K562 (cell line): ENCODE measurements around the gene SPATS2. TPM values are rescaled to one million over a fixed set of nuclear protein-coding genes. Genes with fewer than 3 reads are reported as not detected.

Experiments used
- ATAC-seq: fragments of 200-7000 bp; cut with Tn5 transposase; 3 replicates; pipeline ENCODE4 v1.9.1; 2020; ENCODE audit warnings: moderate library complexity
- BruUV-seq: library from RNA; stranded (reverse); fragments of 400-500 nt; replicated peaks from 2 replicates; lab custom pipeline; 2021; lab: Mats Ljungman, UMichigan
- CTCF ChIA-PET: fragments of 300-600 bp; formaldehyde crosslinking; extraction: SDS; loops from one replicate; lab custom pipeline; 2021; ENCODE audit warnings: low intra/inter-chr PET ratio; lab: Yijun Ruan, JAX
- POLR2A ChIA-PET: fragments of 300-600, 350-650 bp; sonication (Branson Sonifier 250); formaldehyde crosslinking; extraction: SDS; loops from one replicate; lab custom pipeline; 2021; ENCODE audit warnings: antibody characterized with exemption, inconsistent platforms; lab: Yijun Ruan, JAX
- DNase-seq, 4 experiments: peaks; one replicate each; pipeline versions ENCODE4 v3.0.0 to v3.0.0-alpha.2; 2011 to 2018; ENCODE audit warnings: low spot score in 3 of 4, mixed read lengths in 3 of 4; ENCODE audit errors: extremely low read depth in 1 of 4
- FAIRE-seq: peaks from 2 replicates; lab custom pipeline; 2011; peaks lifted over from hg19 to GRCh38; lab: Jason Lieb, UNC
- H2AFZ ChIP-seq: 2 replicates; pipeline ENCODE4 v1.6.0; 2011; ENCODE audit warnings: low read depth, low read length, control low read depth, inconsistent platforms
- H3K27ac ChIP-seq: fragments of 200-600 bp; 3 replicates; pipeline ENCODE4 v1.8.0; 2011; ENCODE audit warnings: low read depth, mild to moderate bottlenecking, control low read depth, inconsistent platforms, low read length, moderate library complexity, mixed read lengths; ENCODE audit errors: extremely low read depth
- H3K27me3 ChIP-seq, 2 experiments: fragments of 300-600 bp in 1 of 2; 2 replicates in 1 of 2; 3 replicates in 1 of 2; pipeline versions ENCODE4 v1.6.0 to v1.8.0; 2011; ENCODE audit warnings: inconsistent platforms in 2 of 2, low read length in 2 of 2, mild to moderate bottlenecking in 1 of 2, mixed read lengths in 1 of 2, moderate library complexity in 1 of 2; ENCODE audit not compliant: control insufficient read depth in 2 of 2, insufficient read depth in 2 of 2
- H3K36me3 ChIP-seq: fragments of 300-600 bp; 3 replicates; pipeline ENCODE4 v1.8.0; 2011; ENCODE audit warnings: mild to moderate bottlenecking, low read length, inconsistent platforms; ENCODE audit not compliant: control insufficient read depth, insufficient read depth
- H3K4me1 ChIP-seq, 2 experiments: fragments of 200-600 bp in 1 of 2; replicated peaks in 1 of 2; 2 replicates in 1 of 2; 3 replicates in 1 of 2; pipeline versions ENCODE4 v1.5.1 to v1.8.0; 2011; ENCODE audit warnings: inconsistent platforms in 2 of 2, low read length in 2 of 2, mild to moderate bottlenecking in 1 of 2, mixed read lengths in 1 of 2, moderate library complexity in 1 of 2; ENCODE audit not compliant: control insufficient read depth in 2 of 2, insufficient read depth in 2 of 2
- H3K4me2 ChIP-seq: 2 replicates; pipeline ENCODE4 v1.6.1; 2011; ENCODE audit warnings: low read length, control low read depth, inconsistent platforms, mixed read lengths; ENCODE audit not compliant: insufficient read depth
- H3K4me3 ChIP-seq: fragments of 200-600 bp; sonication (generic), shearing (Covaris generic); 2 replicates; pipeline ENCODE4 v1.5.1; 2016; ENCODE audit warnings: control low read depth, inconsistent platforms
- H3K79me2 ChIP-seq: fragments of 200-600 bp; 3 replicates; pipeline ENCODE4 v1.8.0; 2011; ENCODE audit warnings: low read length, inconsistent platforms; ENCODE audit not compliant: control insufficient read depth, insufficient read depth
- H3K9ac ChIP-seq, 2 experiments: 2 replicates each; pipeline versions ENCODE4 v1.6.0 to v1.6.1; 2011; ENCODE audit warnings: low read depth in 2 of 2, low read length in 2 of 2, control low read depth in 1 of 2, inconsistent platforms in 1 of 2, mild to moderate bottlenecking in 1 of 2, mixed read lengths in 1 of 2; ENCODE audit not compliant: insufficient read depth in 1 of 2
- H3K9me1 ChIP-seq: one replicate; pipeline ENCODE4 v1.6.0; 2011; ENCODE audit warnings: inconsistent platforms, mild to moderate bottlenecking, low read length, moderate library complexity; ENCODE audit not compliant: control insufficient read depth, insufficient read depth
- H3K9me3 ChIP-seq: replicated peaks from 2 replicates; pipeline ENCODE4 v1.5.1; 2011; ENCODE audit warnings: low read depth, low read length, inconsistent platforms; ENCODE audit not compliant: control insufficient read depth, insufficient read depth
- H4K20me1 ChIP-seq: replicated peaks from 2 replicates; pipeline ENCODE4 v1.6.1; 2011; ENCODE audit warnings: low read length, inconsistent platforms, mixed read lengths; ENCODE audit not compliant: control insufficient read depth, insufficient read depth
- BRD9 ChIP-seq: fragments of 450-650 bp; IDR thresholded peaks from 2 replicates; pipeline ENCODE4 v1.6.1; 2018; ENCODE audit warnings: low read depth; ENCODE audit not compliant: partially characterized antibody
- FOXK2 ChIP-seq, 2 experiments: fragments of 450-650 bp; IDR thresholded peaks in 1 of 2; conservative IDR thresholded peaks in 1 of 2; 2 replicates each; pipeline ENCODE4 v1.6.1; 2016; ENCODE audit warnings: low read depth in 2 of 2, mild to moderate bottlenecking in 1 of 2
- NFYB ChIP-seq: IDR thresholded peaks from 2 replicates; pipeline ENCODE4 v1.6.1; 2011; ENCODE audit warnings: mild to moderate bottlenecking, moderate library complexity; ENCODE audit not compliant: insufficient read length; ENCODE audit errors: extremely low read depth
- OTX1 ChIP-seq: fragments of 450-650 bp; formaldehyde crosslinking; IDR thresholded peaks from 2 replicates; pipeline ENCODE4 v1.4.0; 2022; ENCODE audit warnings: mild to moderate bottlenecking
- POU5F1 ChIP-seq: fragments of 150-350 bp; IDR thresholded peaks from 2 replicates; pipeline ENCODE4 v1.6.1; 2014; ENCODE audit warnings: borderline replicate concordance, low read length, low read depth, mild to moderate bottlenecking; ENCODE audit not compliant: partially characterized antibody
- ZNF586 ChIP-seq: fragments of 450-650 bp; formaldehyde crosslinking; conservative IDR thresholded peaks from 2 replicates; pipeline ENCODE4 v1.4.0; 2020; ENCODE audit warnings: mild to moderate bottlenecking, moderate library complexity
- WGBS: fragments of 100-300 bp; shearing (Covaris generic); methylation state at CpG from one replicate; pipeline ENCODE4 v1.1.6; 2016; ENCODE audit warnings: low coverage, mixed read lengths; ENCODE audit not compliant: insufficient coverage; ENCODE audit errors: missing lambda C conversion rate; 5-methylcytosine and 5-hydroxymethylcytosine counted together
- in situ Hi-C: fragments of 300-500 bp; cut with MboI; formaldehyde crosslinking; loops from 4 replicates; pipeline ENCODE4 v1.15.0; 2018; ENCODE audit warnings: inconsistent platforms, mixed read lengths
- intact Hi-C: fragments of 100-400 bp; cut with micrococcal nuclease; formaldehyde crosslinking; loops from 2 replicates; pipeline ENCODE4 v1.14.2; 2022
- polyA plus RNA-seq, 8 experiments: library from polyadenylated mRNA; depleted of rRNA in 4 of 8; stranded (reverse) in 5 of 8; unstranded in 3 of 8; fragments of >200 nt; fragmentation: Nextera tagmentation in 2 of 8; fragmentation: Illumina TruSeq in 1 of 8; extraction: Ambion mirVana in 2 of 8; extraction: Trizol in 1 of 8; gene quantifications; 2 replicates each; pipeline versions ENCODE4 v1.2.1 to v1.2.3, GENCODE V29; 2011 to 2014; ENCODE audit warnings: inconsistent platforms in 1 of 8, missing spikeins in 1 of 8
- total RNA-seq, 7 experiments: library from RNA; depleted of rRNA in 6 of 7; stranded (reverse); fragments of >200 nt in 6 of 7; fragmentation: Illumina TruSeq in 2 of 7; extraction: Trizol in 2 of 7; gene quantifications; 2 replicates each; pipeline versions ENCODE4 v1.2.1 to v1.2.3, GENCODE V29; 2011 to 2021; ENCODE audit warnings: low replicate concordance in 1 of 7
- TF ChIP-seq, protein P1 (sequence below): sonication (generic); formaldehyde crosslinking; IDR thresholded peaks from 2 replicates; pipeline ENCODE4 v1.8.0; 2023; ENCODE audit warnings: mild to moderate bottlenecking, missing genetic modification reagents
- TF ChIP-seq, protein P2 (sequence below): sonication (generic); formaldehyde crosslinking; IDR thresholded peaks from 2 replicates; pipeline ENCODE4 v1.8.1; 2023; ENCODE audit warnings: missing genetic modification reagents, mild to moderate bottlenecking, borderline replicate concordance
- TF ChIP-seq, protein P3 (sequence below), 2 experiments: fragments of 450-650 bp; IDR thresholded peaks; 2 replicates each; pipeline ENCODE4 v1.6.1; 2016

Gene SPATS2
- total and polyA plus RNA-seq, 9 of the 15 experiments (the other 6 are each of a cell fraction or from before 2014, with no cell fraction given): 5.4 to 48.2 (median 17.5) TPM

DNA sequence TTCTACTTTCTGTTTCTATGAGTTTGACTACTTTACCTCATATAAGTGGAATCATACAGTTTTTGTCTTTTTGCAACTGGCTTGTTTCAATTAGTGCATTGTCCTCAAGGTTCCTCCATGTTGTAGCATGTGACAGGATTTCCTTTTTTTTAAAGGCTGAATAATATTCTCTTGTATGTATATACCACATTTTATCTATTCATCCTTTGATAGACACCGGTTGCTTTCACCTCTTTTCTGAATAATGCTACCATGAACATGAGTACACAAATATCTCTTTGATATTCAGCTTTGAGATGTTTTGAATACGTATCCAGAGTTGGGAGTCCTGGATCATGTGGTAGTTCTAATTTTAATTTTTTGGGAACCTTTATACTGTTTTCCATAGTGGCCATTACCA, 65.4 kb downstream of the SPATS2 start:
- no peak overlapping the region for H2AFZ ChIP-seq
- POLR2A ChIA-PET: interaction anchor here (0.6 kb wide), 1 partner anchor 66 kb away, joined by 3 read pairs; no protein-coding TSS in a partner anchor
- no peak for DNase-seq
- no peaks in the 10 kb centered on the region for H3K27me3 ChIP-seq
- no peaks in the 10 kb centered on the region for H3K36me3 ChIP-seq
- H4K20me1 ChIP-seq: no peaks in the 10 kb centered on the region
- in situ Hi-C loops (no loop called here), intact Hi-C loops (no loop called here)
- H3K4me3 ChIP-seq: no peak overlapping the region
- no TSS peak for BruUV-seq
- H3K79me2 ChIP-seq: no peaks in the 10 kb centered on the region; the same call in 2 of the 3 replicates
- no peak overlapping the region for H3K4me2 ChIP-seq
- CTCF ChIA-PET: no interaction called here
- H3K9me3 ChIP-seq: no peaks in the 10 kb centered on the region
- H3K9ac ChIP-seq: no peak overlapping the region
- no peaks in the 10 kb centered on the region for H3K9me1 ChIP-seq
- H3K4me1 ChIP-seq: peaks cover 0 to 9% of the 10 kb centered on the region in 2 experiments; a peak in 4 of 5 replicates
- no peak for FAIRE-seq
- 76% methylated on average over 2 of the region's 2 CpGs for WGBS
- ATAC-seq: no peak
- H3K27ac ChIP-seq: no peak overlapping the region
- TF ChIP-seq ZNF586 (CRISPR knock-in tag) (no peak), BRD9 (no peak), POU5F1 (no peak), FOXK2 (conservative IDR thresholded peaks at IDR 0.05 in 1 of 2, IDR thresholded peaks at IDR 0.05 in 1 of 2; ENCODE audit: low read depth in 2 of 2) (no peak), NFYB (no peak), OTX1 (CRISPR knock-in tag) (no peak)
- TF ChIP-seq, protein P1, sequence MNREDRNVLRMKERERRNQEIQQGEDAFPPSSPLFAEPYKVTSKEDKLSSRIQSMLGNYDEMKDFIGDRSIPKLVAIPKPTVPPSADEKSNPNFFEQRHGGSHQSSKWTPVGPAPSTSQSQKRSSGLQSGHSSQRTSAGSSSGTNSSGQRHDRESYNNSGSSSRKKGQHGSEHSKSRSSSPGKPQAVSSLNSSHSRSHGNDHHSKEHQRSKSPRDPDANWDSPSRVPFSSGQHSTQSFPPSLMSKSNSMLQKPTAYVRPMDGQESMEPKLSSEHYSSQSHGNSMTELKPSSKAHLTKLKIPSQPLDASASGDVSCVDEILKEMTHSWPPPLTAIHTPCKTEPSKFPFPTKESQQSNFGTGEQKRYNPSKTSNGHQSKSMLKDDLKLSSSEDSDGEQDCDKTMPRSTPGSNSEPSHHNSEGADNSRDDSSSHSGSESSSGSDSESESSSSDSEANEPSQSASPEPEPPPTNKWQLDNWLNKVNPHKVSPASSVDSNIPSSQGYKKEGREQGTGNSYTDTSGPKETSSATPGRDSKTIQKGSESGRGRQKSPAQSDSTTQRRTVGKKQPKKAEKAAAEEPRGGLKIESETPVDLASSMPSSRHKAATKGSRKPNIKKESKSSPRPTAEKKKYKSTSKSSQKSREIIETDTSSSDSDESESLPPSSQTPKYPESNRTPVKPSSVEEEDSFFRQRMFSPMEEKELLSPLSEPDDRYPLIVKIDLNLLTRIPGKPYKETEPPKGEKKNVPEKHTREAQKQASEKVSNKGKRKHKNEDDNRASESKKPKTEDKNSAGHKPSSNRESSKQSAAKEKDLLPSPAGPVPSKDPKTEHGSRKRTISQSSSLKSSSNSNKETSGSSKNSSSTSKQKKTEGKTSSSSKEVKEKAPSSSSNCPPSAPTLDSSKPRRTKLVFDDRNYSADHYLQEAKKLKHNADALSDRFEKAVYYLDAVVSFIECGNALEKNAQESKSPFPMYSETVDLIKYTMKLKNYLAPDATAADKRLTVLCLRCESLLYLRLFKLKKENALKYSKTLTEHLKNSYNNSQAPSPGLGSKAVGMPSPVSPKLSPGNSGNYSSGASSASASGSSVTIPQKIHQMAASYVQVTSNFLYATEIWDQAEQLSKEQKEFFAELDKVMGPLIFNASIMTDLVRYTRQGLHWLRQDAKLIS (CRISPR knock-in tag): no peak
- TF ChIP-seq, protein P2, sequence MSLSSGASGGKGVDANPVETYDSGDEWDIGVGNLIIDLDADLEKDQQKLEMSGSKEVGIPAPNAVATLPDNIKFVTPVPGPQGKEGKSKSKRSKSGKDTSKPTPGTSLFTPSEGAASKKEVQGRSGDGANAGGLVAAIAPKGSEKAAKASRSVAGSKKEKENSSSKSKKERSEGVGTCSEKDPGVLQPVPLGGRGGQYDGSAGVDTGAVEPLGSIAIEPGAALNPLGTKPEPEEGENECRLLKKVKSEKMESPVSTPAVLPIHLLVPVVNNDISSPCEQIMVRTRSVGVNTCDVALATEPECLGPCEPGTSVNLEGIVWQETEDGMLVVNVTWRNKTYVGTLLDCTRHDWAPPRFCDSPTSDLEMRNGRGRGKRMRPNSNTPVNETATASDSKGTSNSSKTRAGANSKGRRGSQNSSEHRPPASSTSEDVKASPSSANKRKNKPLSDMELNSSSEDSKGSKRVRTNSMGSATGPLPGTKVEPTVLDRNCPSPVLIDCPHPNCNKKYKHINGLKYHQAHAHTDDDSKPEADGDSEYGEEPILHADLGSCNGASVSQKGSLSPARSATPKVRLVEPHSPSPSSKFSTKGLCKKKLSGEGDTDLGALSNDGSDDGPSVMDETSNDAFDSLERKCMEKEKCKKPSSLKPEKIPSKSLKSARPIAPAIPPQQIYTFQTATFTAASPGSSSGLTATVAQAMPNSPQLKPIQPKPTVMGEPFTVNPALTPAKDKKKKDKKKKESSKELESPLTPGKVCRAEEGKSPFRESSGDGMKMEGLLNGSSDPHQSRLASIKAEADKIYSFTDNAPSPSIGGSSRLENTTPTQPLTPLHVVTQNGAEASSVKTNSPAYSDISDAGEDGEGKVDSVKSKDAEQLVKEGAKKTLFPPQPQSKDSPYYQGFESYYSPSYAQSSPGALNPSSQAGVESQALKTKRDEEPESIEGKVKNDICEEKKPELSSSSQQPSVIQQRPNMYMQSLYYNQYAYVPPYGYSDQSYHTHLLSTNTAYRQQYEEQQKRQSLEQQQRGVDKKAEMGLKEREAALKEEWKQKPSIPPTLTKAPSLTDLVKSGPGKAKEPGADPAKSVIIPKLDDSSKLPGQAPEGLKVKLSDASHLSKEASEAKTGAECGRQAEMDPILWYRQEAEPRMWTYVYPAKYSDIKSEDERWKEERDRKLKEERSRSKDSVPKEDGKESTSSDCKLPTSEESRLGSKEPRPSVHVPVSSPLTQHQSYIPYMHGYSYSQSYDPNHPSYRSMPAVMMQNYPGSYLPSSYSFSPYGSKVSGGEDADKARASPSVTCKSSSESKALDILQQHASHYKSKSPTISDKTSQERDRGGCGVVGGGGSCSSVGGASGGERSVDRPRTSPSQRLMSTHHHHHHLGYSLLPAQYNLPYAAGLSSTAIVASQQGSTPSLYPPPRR (CRISPR knock-in tag): no peak
- TF ChIP-seq, protein P3, sequence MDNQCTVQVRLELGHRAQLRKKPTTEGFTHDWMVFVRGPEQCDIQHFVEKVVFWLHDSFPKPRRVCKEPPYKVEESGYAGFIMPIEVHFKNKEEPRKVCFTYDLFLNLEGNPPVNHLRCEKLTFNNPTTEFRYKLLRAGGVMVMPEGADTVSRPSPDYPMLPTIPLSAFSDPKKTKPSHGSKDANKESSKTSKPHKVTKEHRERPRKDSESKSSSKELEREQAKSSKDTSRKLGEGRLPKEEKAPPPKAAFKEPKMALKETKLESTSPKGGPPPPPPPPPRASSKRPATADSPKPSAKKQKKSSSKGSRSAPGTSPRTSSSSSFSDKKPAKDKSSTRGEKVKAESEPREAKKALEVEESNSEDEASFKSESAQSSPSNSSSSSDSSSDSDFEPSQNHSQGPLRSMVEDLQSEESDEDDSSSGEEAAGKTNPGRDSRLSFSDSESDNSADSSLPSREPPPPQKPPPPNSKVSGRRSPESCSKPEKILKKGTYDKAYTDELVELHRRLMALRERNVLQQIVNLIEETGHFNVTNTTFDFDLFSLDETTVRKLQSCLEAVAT (IDR thresholded peaks at IDR 0.05): no peak
